GOT3 (cell line): ENCODE data around the gene TBX2.
"Not testable (repeated sequence)": the region's sequence is repeated elsewhere in the genome, so short reads cannot be mapped to it uniquely, and the experiment has no call there.

Experiments
- DNase-seq: peaks from one replicate; lab custom pipeline; 2025; ENCODE audit warnings: mixed read lengths; lab: John Stamatoyannopoulos, UW

The TBX2 gene

DNA sequence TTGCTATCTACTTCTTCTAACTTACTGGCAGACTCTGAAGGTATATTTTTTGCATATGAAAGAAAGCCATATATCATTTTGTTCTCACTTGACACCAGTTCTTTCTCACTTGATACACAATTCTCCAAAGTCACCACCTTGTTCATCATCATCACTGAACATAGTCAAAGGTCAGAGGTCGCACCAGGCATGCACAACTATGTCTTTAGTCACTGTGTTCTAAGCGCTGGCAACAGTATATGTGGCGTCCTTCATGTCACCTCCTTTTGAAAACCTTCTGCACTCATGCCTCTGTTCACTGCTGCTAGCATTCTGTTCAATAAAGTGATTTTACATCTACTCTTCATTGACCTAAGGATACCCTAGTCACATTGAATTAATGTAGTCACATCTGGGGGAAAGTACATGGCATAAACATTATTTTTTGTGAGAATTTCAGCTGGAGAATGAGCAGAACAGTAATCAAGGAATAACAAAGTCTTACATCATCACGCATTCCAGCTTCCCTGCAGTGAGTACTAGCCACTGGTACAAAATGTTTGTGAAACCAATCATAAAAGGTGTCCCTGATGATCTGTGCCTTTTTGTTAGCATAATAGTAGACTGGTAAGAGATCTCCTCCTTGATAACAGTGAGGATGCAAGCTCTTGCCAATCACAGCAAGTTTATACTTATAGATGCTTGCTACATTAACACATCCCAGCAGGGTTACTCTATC lies 32.1 kb downstream of the TBX2 start:
- DNase-seq, result no peak

DNA sequence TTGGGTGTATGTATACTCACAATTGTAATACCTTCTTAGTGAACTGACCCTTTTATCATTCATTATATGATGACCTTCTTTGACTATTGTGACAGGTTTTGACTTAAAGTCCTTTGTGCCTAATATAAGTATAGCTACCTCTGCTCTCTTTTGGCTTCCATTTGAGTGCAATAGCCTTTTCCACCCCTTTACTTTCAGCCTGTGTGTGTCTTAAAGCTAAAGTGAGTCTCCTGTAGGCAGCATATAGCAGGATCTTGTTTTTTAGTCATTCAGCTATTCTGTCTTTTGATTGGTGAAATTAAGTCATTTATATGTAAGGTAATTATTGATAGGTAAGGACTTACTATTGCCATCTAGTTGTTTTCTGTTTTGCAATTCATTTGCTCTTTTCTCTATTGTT lies 36.6 kb downstream of the TBX2 start:
- DNase-seq, result no peak

- DNase-seq, result no peak
These were observed 37.5 kb downstream of the TBX2 start for GRCh38 chr17:61436995-61437704.

DNA sequence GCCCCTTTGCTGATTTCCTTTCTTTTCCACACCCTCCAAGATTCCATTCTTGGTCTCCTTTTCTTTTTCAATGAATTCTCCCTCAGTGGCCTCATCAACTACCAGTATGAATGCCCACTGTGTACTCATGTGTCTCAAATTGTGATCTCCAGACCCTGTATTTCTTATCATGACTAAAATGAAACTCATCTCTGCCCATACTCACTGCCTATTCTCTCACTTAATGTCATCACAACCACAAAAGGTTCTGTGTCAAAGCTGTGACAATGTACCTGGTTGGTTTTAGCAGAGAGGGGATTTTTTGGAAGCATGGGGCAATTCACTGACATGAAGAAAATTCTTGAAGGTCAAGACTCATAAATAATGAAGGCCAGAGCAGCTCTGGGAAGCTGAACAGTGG lies 41.1 kb downstream of the TBX2 start:
- no peak for DNase-seq

- not testable (repeated sequence) for DNase-seq
These were observed 41.9 kb downstream of the TBX2 start for GRCh38 chr17:61441507-61441906.

GRCh38 chr17:61442136-61442775 lies 42.6 kb downstream of the TBX2 start:
- no peak for DNase-seq

DNA sequence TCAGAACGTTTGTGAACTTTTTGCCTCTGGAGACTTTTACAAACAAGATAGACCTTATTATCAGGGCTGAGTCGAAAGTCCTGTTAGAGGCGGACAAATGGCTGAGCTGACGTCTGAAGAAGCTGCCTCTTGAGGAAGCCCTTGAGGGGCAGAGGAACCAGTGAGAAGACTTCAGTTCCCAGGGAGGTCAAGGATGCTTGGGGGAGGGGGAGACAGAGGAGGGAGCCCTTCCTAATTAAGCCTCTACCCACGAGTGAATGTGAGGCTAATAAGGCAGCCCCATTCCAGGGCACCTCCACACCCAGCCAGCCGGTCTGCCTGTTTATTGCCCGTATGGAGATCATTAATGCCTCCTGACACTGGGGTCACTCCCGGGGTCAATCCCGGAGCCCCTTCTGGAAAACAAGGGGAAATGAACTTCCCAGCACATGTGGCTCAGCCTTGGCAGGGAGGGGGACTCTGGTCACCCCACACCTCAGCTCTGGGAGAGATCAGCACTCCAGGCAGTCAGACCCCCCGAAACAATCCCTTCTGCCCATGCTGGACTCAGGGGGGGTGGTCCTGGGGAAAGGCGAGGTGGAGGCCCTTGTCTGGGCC lies 43.3 kb downstream of the TBX2 start:
- DNase-seq, result no peak

DNA sequence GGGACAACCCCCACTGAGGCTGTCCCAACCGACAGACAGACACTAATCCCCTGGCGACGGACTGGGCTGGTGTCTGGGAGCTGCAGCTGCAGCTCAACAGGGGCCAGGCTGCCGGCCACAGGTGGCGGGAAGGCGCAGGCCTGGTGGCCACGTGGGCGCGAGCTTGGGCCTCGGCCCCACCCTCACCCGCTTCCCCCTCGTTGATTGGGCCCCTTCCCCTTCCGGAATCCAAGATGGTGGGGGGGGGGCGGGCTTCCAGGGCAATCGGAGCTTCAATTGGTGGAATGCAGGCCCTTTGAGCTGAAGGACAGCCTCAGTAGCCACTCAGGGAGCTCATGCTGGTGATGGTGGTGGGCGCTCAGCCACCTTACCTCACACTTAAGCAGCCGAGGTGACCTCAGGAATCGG lies 43.8 kb downstream of the TBX2 start:
- no peak for DNase-seq

DNA sequence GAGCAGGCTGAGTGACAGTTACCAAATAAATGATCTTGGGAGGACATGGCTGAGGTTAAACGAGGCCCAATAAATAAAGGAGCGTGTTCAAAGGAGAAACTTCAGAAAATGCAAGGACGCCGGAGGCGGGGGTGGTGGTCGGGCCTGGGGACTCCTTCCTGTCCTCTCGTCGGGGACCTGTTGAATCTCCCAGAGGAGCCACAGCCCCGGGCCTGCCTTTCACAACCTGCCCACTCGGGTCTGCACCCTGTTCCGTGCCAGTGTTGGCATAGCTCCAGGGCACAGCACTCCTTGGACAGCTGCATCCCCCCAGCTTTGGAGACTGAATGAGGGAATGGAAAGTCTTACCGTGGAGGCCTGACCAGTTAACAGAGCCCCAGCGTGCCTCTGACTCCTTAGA lies 44.4 kb downstream of the TBX2 start:
- DNase-seq, result no peak

- no peak for DNase-seq
These were observed 45.2 kb downstream of the TBX2 start for GRCh38 chr17:61444831-61445230.

- no peak for DNase-seq
These were observed 47.7 kb downstream of the TBX2 start for GRCh38 chr17:61447358-61447757.

DNA sequence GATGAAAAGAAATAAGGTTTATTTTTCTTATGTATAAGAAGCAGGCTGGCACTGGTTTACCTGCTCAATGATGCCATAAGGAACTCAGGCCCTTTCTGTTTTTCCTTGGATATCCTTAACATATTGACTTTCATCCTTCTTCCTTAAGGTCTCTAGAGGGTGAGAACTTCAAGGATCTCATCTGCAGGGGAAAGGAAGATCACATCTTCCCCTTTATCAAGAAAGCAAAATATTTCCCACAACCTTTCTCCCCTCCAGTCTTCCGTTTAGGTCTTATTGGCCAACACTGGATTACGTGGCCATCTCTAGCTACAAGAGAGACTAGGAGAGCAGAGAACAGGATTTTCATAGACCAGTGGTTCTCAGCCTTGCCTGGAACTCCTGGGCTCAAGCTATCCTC lies 48.4 kb downstream of the TBX2 start:
- DNase-seq, result no peak

GRCh38 chr17:61449140-61449539 lies 49.5 kb downstream of the TBX2 start:
- not testable (repeated sequence) for DNase-seq

DNA sequence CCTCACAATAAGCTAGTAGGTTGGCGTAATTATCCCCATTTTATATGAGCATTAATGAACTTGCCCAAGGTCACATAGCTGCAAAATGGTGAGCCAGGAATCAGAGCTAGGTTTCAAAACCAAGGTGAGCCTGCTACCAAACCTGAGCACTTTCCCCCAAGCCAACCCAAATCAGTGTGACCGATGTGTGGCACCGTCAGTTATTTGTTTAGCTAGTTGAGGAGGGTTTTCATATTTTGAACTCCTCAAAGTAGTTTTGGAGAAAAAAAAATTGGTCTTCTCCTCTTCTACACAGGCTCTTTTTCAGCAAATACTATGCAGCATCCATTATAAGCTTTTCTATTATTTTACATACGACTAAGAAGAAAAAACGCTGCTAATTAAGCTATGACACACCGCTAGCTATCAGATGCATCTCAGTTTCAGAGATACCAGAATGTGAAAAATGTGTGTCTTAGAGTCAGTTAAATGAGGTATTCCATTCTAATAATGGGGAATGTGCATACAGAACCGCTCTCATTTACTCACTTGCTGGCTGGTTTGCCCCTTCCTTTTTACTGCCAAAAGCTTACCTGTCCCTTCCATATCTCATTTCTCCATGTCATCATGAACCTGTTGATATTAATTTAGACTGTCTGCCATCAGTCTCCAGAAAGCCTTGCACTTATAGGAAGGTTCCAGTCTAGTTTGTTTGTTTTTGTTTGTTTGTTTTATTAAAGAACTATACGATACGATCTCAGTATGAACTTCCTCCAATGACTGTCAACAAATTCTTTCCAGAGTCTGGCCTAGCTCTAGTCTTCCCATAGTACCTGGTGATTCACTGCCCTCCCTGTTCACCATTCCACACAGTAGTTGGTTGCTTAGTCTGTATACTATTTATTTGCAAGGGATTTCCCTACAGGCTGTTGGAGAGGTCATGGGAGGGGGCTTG lies 50.3 kb downstream of the TBX2 start:
- no peak for DNase-seq

GRCh38 chr17:61450641-61451537 lies 51.2 kb downstream of the TBX2 start:
- no peak for DNase-seq

- DNase-seq, result no peak
These were observed 52.1 kb downstream of the TBX2 start for GRCh38 chr17:61451538-61452300.

DNA sequence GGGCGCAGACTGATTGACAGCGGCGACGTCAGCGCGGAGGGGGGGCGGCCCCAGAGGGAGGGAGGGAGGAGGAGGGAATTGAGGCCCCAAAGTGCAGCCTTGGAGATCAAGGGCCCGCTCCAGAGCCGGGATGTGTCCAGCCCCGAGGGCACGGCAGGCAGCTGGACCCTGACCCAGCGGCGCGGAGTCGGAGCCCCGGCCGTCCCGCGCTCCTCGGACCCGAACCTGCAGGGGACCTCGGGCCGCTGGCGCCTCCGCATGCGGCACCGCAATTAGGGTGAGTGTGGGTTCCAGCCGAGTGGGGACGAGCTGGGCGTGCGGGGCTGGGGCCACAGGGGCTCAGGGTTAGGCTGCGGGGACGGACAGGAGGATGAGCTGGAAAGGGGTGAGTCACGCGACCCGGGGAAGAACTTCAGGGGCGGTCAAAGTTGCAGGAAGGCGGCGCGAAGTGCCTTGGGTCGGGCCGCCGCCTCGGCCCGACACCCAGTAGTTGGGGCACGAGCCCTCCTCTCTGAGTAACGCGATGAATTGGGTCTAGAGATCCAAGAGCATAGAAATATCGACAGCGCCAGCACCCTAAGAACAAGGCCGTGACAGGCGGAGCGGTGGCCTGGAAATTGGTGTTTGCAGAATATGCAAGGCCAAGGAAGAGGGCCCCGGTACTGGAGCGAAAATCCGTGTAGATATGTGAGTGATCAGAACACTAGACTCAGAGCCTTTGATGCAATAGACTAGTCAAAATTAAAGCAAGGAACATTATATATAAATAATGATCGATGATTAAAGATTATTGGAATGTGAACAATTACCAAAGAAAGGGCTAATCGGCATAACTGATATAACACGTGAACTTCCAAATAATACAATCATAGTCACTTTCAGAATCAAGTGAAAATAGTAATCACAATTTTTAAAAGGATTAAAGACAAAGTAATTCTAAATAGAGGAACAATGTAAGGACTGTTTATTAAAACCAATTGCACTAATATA lies 53.0 kb downstream of the TBX2 start, which contains the start of gene TBX4:
TSS of gene TBX4 (plus strand) at position 122 of the 990 bp plus-strand sequence. CDS start 4,069 bp downstream, outside the sequence.
- no peak for DNase-seq
